GM23338 (cell line): ENCODE data around the gene PHKG1.

ENCODE experiments used
- CREB1 ChIP-seq: fragments of 250-450 bp; sonication (Bioruptor Pico); IDR thresholded peaks from 2 replicates; pipeline ENCODE4 v1.5.0; 2020; ENCODE audit warnings: low read depth, mild to moderate bottlenecking, moderate library complexity
- EZH2 ChIP-seq: fragments of 200-600 bp; sonication (generic); IDR thresholded peaks from one replicate; pipeline ENCODE4 v1.8.0; 2017; ENCODE audit warnings: antibody characterized with exemption, mild to moderate bottlenecking, low read depth; ENCODE audit not compliant: unreplicated experiment
- EZH2phosphoT487 ChIP-seq: fragments of 200-600 bp; sonication (generic); IDR thresholded peaks from one replicate; pipeline ENCODE4 v1.8.1; 2018; ENCODE audit warnings: antibody characterized with exemption; ENCODE audit not compliant: unreplicated experiment
- JUNB ChIP-seq: IDR thresholded peaks from one replicate; pipeline ENCODE4 v1.6.1; 2016; ENCODE audit warnings: antibody characterized with exemption; ENCODE audit not compliant: unreplicated experiment
- POLR2AphosphoS5 ChIP-seq: IDR thresholded peaks from 2 replicates; pipeline ENCODE4 v1.6.1; 2016; ENCODE audit warnings: antibody characterized with exemption, low read depth
- ZNF114 ChIP-seq: fragments of 250-450 bp; sonication (Bioruptor Pico); IDR thresholded peaks from 2 replicates; pipeline ENCODE4 v1.5.0; 2020; ENCODE audit warnings: mild to moderate bottlenecking, moderate library complexity
- TF ChIP-seq, protein P1 (sequence below), 2 experiments: fragments of 200-600 bp in 1 of 2; sonication (generic) in 1 of 2; conservative IDR thresholded peaks; 2 replicates each; pipeline versions ENCODE4 v1.5.1 to v1.6.1; 2016 to 2017; ENCODE audit warnings: antibody characterized with exemption in 2 of 2, low read depth in 2 of 2, mild to moderate bottlenecking in 2 of 2, moderate library complexity in 1 of 2
- TF ChIP-seq, protein P2 (sequence below): IDR thresholded peaks from one replicate; pipeline ENCODE4 v1.6.1; 2018; ENCODE audit warnings: antibody characterized with exemption; ENCODE audit not compliant: unreplicated experiment
- TF ChIP-seq, protein P3 (sequence below): IDR thresholded peaks from 2 replicates; pipeline ENCODE4 v1.6.1; 2016; ENCODE audit warnings: antibody characterized with exemption
- TF ChIP-seq, protein P4 (sequence below): fragments of 250-450 bp; sonication (Bioruptor Pico); IDR thresholded peaks from 2 replicates; pipeline ENCODE4 v1.5.0; 2020; ENCODE audit warnings: mild to moderate bottlenecking, moderate library complexity

DNA sequence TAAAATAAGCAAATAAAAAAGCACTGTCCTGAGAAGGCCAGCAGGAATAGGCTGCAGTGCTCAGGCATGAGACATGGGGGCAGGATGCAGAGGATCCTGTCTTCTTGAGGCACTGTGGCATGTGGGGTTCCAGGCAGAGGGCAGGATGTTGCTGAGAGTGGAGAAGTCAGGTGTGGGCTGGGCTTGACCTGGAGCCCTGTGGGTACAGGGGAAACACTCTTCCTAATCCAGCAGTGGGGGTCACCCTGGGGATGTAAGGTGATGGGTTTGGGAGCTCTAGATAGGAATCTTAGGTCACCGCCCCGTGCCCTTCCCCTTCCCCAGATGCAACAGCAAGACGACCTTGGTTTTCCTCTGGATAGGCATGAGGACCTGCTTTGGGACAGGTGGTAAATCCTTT, 15.1 kb downstream of the PHKG1 start:
- TF ChIP-seq, protein P1, sequence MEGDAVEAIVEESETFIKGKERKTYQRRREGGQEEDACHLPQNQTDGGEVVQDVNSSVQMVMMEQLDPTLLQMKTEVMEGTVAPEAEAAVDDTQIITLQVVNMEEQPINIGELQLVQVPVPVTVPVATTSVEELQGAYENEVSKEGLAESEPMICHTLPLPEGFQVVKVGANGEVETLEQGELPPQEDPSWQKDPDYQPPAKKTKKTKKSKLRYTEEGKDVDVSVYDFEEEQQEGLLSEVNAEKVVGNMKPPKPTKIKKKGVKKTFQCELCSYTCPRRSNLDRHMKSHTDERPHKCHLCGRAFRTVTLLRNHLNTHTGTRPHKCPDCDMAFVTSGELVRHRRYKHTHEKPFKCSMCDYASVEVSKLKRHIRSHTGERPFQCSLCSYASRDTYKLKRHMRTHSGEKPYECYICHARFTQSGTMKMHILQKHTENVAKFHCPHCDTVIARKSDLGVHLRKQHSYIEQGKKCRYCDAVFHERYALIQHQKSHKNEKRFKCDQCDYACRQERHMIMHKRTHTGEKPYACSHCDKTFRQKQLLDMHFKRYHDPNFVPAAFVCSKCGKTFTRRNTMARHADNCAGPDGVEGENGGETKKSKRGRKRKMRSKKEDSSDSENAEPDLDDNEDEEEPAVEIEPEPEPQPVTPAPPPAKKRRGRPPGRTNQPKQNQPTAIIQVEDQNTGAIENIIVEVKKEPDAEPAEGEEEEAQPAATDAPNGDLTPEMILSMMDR (conservative IDR thresholded peaks at IDR 0.05; ENCODE audit: low read depth in 2 of 2), result no peak
- TF ChIP-seq POLR2AphosphoS5 (no peak), JUNB (no peak), CREB1 (CRISPR knock-in tag) (no peak), EZH2 (no peak), EZH2phosphoT487 (no peak), ZNF114 (CRISPR knock-in tag) (no peak)
- TF ChIP-seq, protein P2, sequence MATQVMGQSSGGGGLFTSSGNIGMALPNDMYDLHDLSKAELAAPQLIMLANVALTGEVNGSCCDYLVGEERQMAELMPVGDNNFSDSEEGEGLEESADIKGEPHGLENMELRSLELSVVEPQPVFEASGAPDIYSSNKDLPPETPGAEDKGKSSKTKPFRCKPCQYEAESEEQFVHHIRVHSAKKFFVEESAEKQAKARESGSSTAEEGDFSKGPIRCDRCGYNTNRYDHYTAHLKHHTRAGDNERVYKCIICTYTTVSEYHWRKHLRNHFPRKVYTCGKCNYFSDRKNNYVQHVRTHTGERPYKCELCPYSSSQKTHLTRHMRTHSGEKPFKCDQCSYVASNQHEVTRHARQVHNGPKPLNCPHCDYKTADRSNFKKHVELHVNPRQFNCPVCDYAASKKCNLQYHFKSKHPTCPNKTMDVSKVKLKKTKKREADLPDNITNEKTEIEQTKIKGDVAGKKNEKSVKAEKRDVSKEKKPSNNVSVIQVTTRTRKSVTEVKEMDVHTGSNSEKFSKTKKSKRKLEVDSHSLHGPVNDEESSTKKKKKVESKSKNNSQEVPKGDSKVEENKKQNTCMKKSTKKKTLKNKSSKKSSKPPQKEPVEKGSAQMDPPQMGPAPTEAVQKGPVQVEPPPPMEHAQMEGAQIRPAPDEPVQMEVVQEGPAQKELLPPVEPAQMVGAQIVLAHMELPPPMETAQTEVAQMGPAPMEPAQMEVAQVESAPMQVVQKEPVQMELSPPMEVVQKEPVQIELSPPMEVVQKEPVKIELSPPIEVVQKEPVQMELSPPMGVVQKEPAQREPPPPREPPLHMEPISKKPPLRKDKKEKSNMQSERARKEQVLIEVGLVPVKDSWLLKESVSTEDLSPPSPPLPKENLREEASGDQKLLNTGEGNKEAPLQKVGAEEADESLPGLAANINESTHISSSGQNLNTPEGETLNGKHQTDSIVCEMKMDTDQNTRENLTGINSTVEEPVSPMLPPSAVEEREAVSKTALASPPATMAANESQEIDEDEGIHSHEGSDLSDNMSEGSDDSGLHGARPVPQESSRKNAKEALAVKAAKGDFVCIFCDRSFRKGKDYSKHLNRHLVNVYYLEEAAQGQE, result no peak
- TF ChIP-seq, protein P3, sequence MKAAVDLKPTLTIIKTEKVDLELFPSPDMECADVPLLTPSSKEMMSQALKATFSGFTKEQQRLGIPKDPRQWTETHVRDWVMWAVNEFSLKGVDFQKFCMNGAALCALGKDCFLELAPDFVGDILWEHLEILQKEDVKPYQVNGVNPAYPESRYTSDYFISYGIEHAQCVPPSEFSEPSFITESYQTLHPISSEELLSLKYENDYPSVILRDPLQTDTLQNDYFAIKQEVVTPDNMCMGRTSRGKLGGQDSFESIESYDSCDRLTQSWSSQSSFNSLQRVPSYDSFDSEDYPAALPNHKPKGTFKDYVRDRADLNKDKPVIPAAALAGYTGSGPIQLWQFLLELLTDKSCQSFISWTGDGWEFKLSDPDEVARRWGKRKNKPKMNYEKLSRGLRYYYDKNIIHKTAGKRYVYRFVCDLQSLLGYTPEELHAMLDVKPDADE, result no peak
- TF ChIP-seq, protein P4, sequence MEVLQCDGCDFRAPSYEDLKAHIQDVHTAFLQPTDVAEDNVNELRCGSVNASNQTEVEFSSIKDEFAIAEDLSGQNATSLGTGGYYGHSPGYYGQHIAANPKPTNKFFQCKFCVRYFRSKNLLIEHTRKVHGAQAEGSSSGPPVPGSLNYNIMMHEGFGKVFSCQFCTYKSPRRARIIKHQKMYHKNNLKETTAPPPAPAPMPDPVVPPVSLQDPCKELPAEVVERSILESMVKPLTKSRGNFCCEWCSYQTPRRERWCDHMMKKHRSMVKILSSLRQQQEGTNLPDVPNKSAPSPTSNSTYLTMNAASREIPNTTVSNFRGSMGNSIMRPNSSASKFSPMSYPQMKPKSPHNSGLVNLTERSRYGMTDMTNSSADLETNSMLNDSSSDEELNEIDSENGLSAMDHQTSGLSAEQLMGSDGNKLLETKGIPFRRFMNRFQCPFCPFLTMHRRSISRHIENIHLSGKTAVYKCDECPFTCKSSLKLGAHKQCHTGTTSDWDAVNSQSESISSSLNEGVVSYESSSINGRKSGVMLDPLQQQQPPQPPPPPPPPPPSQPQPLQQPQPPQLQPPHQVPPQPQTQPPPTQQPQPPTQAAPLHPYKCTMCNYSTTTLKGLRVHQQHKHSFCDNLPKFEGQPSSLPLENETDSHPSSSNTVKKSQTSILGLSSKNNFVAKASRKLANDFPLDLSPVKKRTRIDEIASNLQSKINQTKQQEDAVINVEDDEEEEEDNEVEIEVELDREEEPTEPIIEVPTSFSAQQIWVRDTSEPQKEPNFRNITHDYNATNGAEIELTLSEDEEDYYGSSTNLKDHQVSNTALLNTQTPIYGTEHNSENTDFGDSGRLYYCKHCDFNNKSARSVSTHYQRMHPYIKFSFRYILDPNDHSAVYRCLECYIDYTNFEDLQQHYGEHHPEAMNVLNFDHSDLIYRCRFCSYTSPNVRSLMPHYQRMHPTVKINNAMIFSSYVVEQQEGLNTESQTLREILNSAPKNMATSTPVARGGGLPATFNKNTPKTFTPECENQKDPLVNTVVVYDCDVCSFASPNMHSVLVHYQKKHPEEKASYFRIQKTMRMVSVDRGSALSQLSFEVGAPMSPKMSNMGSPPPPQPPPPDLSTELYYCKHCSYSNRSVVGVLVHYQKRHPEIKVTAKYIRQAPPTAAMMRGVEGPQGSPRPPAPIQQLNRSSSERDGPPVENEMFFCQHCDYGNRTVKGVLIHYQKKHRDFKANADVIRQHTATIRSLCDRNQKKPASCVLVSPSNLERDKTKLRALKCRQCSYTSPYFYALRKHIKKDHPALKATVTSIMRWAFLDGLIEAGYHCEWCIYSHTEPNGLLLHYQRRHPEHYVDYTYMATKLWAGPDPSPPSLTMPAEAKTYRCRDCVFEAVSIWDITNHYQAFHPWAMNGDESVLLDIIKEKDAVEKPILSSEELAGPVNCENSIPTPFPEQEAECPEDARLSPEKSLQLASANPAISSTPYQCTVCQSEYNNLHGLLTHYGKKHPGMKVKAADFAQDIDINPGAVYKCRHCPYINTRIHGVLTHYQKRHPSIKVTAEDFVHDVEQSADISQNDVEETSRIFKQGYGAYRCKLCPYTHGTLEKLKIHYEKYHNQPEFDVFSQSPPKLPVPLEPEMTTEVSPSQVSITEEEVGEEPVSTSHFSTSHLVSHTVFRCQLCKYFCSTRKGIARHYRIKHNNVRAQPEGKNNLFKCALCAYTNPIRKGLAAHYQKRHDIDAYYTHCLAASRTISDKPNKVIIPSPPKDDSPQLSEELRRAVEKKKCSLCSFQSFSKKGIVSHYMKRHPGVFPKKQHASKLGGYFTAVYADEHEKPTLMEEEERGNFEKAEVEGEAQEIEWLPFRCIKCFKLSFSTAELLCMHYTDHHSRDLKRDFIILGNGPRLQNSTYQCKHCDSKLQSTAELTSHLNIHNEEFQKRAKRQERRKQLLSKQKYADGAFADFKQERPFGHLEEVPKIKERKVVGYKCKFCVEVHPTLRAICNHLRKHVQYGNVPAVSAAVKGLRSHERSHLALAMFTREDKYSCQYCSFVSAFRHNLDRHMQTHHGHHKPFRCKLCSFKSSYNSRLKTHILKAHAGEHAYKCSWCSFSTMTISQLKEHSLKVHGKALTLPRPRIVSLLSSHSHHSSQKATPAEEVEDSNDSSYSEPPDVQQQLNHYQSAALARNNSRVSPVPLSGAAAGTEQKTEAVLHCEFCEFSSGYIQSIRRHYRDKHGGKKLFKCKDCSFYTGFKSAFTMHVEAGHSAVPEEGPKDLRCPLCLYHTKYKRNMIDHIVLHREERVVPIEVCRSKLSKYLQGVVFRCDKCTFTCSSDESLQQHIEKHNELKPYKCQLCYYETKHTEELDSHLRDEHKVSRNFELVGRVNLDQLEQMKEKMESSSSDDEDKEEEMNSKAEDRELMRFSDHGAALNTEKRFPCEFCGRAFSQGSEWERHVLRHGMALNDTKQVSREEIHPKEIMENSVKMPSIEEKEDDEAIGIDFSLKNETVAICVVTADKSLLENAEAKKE (CRISPR knock-in tag), result no peak
